ENCODE data around the gene ABCC11.

GRCh38 chr16:48138543-48138942 lies 108.8 kb downstream of the ABCC11 start:
- TF ChIP-seq CTCF (IDR thresholded peaks at IDR 0.05): no peak
- no peak for TF ChIP-seq POLR2A (IDR thresholded peaks at IDR 0.05)

Measured in lower leg skin (tissue), 3 donors.